ENCODE data around the gene RALB. TPM values are rescaled to one million over a fixed set of nuclear protein-coding genes. Genes with fewer than 3 reads are reported as not detected.
A peak's percentile ranks its signal among the peaks of the same experiment; 100 is the strongest.

Gene RALB
- 21.7 TPM for total RNA-seq

DNA sequence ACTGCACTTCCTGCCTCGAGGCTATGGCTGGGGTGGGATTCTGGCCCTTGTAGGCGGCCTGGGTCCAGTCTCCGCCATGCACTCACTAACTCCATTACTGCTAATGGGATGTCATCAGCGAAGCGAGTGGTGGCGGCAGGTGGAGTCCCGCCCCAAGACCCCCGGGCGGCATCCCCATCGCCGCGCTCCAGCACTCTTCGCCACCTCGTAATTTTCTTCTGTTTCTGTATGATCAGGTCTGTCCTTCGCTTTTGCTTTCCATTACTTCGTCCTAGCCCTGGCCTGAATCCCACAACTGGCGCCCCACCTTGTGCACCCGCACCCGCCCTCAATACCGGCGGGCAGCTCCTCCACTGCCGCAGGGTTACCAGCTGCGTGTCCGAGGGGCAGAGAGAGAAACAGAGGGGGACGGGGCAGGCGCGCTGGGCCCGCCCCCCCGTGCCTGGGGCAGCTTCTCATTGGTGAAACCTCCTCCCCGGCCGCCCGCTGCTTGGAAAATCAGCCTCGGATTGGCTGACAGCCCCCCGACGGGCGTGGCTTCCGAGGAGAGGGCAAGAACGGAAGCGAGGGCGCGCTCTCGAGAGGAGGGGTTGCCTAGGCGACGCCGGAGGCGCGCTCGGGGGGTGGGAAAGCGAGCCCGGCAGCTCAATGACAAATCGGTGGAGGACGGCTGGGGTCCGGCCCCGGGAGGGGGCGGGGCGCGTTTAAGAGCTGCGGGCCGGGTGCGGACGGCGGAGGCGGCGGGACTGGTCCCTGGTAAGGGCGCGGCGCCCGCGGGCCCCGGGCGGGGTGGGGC, at the start of gene RALB:
TSS of gene RALB (plus strand) at position 628 of the 796 bp plus-strand sequence. CDS start 25,813 bp downstream, outside the sequence.
- intact Hi-C loops (cut with DNase I) = loop anchor here (1.0 to 10.0 kb wide), 11 partner anchors 14 to 1485 kb away; partner anchors contain the start of genes C2orf76, CLASP1, DBI and EPB41L5
- TF ChIP-seq CTCF (IDR thresholded peaks at IDR 0.05) = no peak
- H3K36me3 ChIP-seq = no peaks in the 10 kb centered on the region

DNA sequence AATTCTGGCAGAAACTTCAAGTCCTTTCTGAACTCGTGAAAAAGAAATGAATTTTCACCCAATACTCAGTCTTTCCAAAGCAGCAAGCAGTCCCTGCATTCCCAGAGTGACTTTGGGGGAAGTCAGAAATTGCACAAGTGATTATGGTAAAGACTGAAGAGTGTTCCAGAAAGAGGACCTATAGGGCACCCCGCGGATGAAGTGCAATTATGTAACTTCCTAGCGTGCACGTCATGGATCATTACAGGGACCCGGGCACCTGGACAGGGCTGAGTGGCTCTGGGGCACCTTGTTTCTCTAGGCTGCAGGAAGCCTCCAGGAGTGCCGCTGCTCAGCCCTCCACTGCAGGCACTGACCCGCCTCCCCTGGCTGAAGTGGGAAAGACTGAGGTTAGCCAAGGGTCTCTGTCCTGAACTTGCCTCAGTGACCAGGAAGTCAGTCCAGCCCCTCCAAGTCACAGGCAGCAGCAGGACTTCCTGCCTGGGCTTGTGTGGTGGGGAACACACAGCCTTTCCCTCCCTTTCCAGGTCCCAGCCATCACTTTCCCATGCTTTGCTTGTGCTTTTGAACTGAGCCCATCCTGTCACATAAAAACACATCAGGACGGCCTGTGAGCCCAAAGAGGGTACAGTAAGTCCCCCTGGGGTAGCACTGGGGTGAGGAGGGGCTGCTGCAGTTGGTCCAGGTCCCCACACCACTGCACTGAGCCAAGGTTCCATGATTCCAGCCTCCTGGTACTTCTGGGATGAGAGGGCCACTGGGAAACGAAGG, 49.2 kb upstream of the RALB start:
- H3K9me3 ChIP-seq = peaks cover 0 to under 1% of the 10 kb centered on the region in 2 donors
- H3K27me3 ChIP-seq = no peaks in the 10 kb centered on the region

More for the DNA sequence above, at the start of gene RALB:
- Histone ChIP-seq H3K27ac (peak within 1 kb of the TSS; percentile 65 to 88), H3K9me3 (no peaks in the 10 kb centered on the region), H3K4me3 (peak within 1 kb of the TSS; percentile 83 to 85), H3K4me1 (peaks cover 0 to under 1% of the 10 kb centered on the region in 2 donors), H3K27me3 (no peaks in the 10 kb centered on the region)
- DNase-seq (ENCODE audit: low spot score in 2 of 2) = peak; percentile 98 to 100

GRCh38 chr2:120204022-120204405, 48.6 kb upstream of the RALB start:
- DNase-seq (ENCODE audit: low spot score in 2 of 2) = no peak
- no peak for TF ChIP-seq CTCF (IDR thresholded peaks at IDR 0.05)
- H3K36me3 ChIP-seq = no peaks in the 10 kb centered on the region
- H3K4me1 ChIP-seq = no peaks in the 10 kb centered on the region
- no peak overlapping the region for H3K27ac ChIP-seq
- intact Hi-C loops (cut with DNase I) = no loop called here
- no peaks in the 10 kb centered on the region for H3K27me3 ChIP-seq
- no peaks in the 10 kb centered on the region for H3K9me3 ChIP-seq
- H3K4me3 ChIP-seq = no peak overlapping the region

More for the DNA sequence above, 49.2 kb upstream of the RALB start:
- H3K4me1 ChIP-seq = no peaks in the 10 kb centered on the region
- no peaks in the 10 kb centered on the region for H3K36me3 ChIP-seq
- H3K4me3 ChIP-seq = no peak overlapping the region
- H3K27ac ChIP-seq = no peak overlapping the region
- DNase-seq (ENCODE audit: low spot score in 2 of 2) = no peak
- intact Hi-C loops (cut with DNase I) = no loop called here
- no peak for TF ChIP-seq CTCF (IDR thresholded peaks at IDR 0.05)

GRCh38 chr2:120204417-120204816, 48.2 kb upstream of the RALB start:
- no peaks in the 10 kb centered on the region for H3K36me3 ChIP-seq
- no peak for TF ChIP-seq CTCF (IDR thresholded peaks at IDR 0.05)
- H3K27me3 ChIP-seq = no peaks in the 10 kb centered on the region
- H3K4me3 ChIP-seq = no peak overlapping the region
- H3K9me3 ChIP-seq = no peaks in the 10 kb centered on the region
- DNase-seq (ENCODE audit: low spot score in 2 of 2) = no peak
- H3K4me1 ChIP-seq = no peaks in the 10 kb centered on the region
- intact Hi-C loops (cut with DNase I) = no loop called here
- no peak overlapping the region for H3K27ac ChIP-seq

- H3K36me3 ChIP-seq = no peaks in the 10 kb centered on the region
- intact Hi-C loops (cut with DNase I) = no loop called here
- no peaks in the 10 kb centered on the region for H3K9me3 ChIP-seq
- no peak for TF ChIP-seq CTCF (IDR thresholded peaks at IDR 0.05)
- no peak for DNase-seq (ENCODE audit: low spot score in 2 of 2)
- no peak overlapping the region for H3K27ac ChIP-seq
- no peak overlapping the region for H3K4me3 ChIP-seq
- no peaks in the 10 kb centered on the region for H3K4me1 ChIP-seq
- H3K27me3 ChIP-seq = no peaks in the 10 kb centered on the region
Measured at GRCh38 chr2:120204945-120205670, 47.5 kb upstream of the RALB start.
